Hepatocyte (in vitro differentiated cells): ENCODE measurements around the gene OR6P1. TPM values are rescaled to one million over a fixed set of nuclear protein-coding genes. Genes with fewer than 3 reads are reported as not detected.

Source experiments
- DNase-seq: peaks from one replicate; pipeline ENCODE4 v3.0.0-alpha.2; 2016; ENCODE audit warnings: low spot score
- H2AFZ ChIP-seq: fragments of 200-600 bp; sonication (generic); 2 replicates; pipeline ENCODE4 v1.6.0; 2016; ENCODE audit warnings: antibody characterized with exemption, mild to moderate bottlenecking
- H3K27ac ChIP-seq: fragments of 200-600 bp; sonication (generic); 2 replicates; pipeline ENCODE4 v1.5.1; 2016; ENCODE audit warnings: mild to moderate bottlenecking
- H3K27me3 ChIP-seq: fragments of 200-600 bp; sonication (generic); 2 replicates; pipeline ENCODE4 v1.6.1; 2016
- H3K36me3 ChIP-seq: fragments of 200-600 bp; sonication (generic); replicated peaks from 2 replicates; pipeline ENCODE4 v1.5.1; 2016; ENCODE audit warnings: low read depth; ENCODE audit not compliant: insufficient read depth
- H3K4me1 ChIP-seq: fragments of 200-600 bp; sonication (generic); 2 replicates; pipeline ENCODE4 v1.5.1; 2016; ENCODE audit warnings: mild to moderate bottlenecking, moderate library complexity; ENCODE audit not compliant: insufficient read depth
- H3K4me2 ChIP-seq: fragments of 200-600 bp; sonication (generic); 2 replicates; pipeline ENCODE4 v1.6.0; 2016
- H3K4me3 ChIP-seq: fragments of 200-600 bp; sonication (generic); 2 replicates; pipeline ENCODE4 v1.5.1; 2016; ENCODE audit warnings: mild to moderate bottlenecking
- H3K79me2 ChIP-seq: fragments of 200-600 bp; sonication (generic); 2 replicates; pipeline ENCODE4 v1.6.0; 2017; ENCODE audit warnings: mild to moderate bottlenecking
- H3K9me2 ChIP-seq: fragments of 200-600 bp; sonication (generic); replicated peaks from 2 replicates; pipeline ENCODE4 v1.6.0; 2017; ENCODE audit warnings: mild to moderate bottlenecking; ENCODE audit not compliant: insufficient read depth
- H3K9me3 ChIP-seq: fragments of 200-600 bp; sonication (generic); 2 replicates; pipeline ENCODE4 v1.5.1; 2016; ENCODE audit warnings: low read depth, mild to moderate bottlenecking
- H4K20me1 ChIP-seq: fragments of 200-600 bp; sonication (generic); 2 replicates; pipeline ENCODE4 v1.6.0; 2016; ENCODE audit warnings: mild to moderate bottlenecking; ENCODE audit not compliant: insufficient read depth, poor library complexity, severe bottlenecking
- CTCF ChIP-seq: fragments of 200-600 bp; sonication (generic); IDR thresholded peaks from 2 replicates; pipeline ENCODE4 v1.5.1; 2016; ENCODE audit warnings: antibody characterized with exemption, mild to moderate bottlenecking; ENCODE audit not compliant: poor library complexity
- EZH2 ChIP-seq: fragments of 200-600 bp; sonication (generic); IDR thresholded peaks from 2 replicates; pipeline ENCODE4 v1.6.1; 2016; ENCODE audit warnings: antibody characterized with exemption, mild to moderate bottlenecking, borderline replicate concordance
- EZH2phosphoT487 ChIP-seq: fragments of 200-600 bp; sonication (generic); IDR thresholded peaks from one replicate; pipeline ENCODE4 v1.6.1; 2018; ENCODE audit warnings: antibody characterized with exemption, mild to moderate bottlenecking, low read depth, moderate library complexity; ENCODE audit not compliant: unreplicated experiment, severe bottlenecking
- WGBS: methylation state at CpG from one replicate; pipeline ENCODE4 v1.1.6; 2016; ENCODE audit warnings: low lambda C conversion rate; ENCODE audit errors: missing lambda C conversion rate; 5-methylcytosine and 5-hydroxymethylcytosine counted together
- polyA plus RNA-seq: library from polyadenylated mRNA; unstranded; fragments of >200 nt; fragmentation: Nextera tagmentation; extraction: Ambion mirVana; gene quantifications from 2 replicates; pipeline ENCODE4 v1.2.1, GENCODE V29; 2016
- total RNA-seq: library from RNA; depleted of rRNA; stranded (reverse); fragments of >200 nt; gene quantifications from 2 replicates; pipeline ENCODE4 v1.2.3, GENCODE V29; 2014

Gene OR6P1
- total and polyA plus RNA-seq, 2 experiments from 2014 or later: not detected

- no peaks in the 10 kb centered on the region for H3K9me3 ChIP-seq
- H3K27me3 ChIP-seq: no peaks in the 10 kb centered on the region
- no peaks in the 10 kb centered on the region for H3K9me2 ChIP-seq
- H3K79me2 ChIP-seq: no peaks in the 10 kb centered on the region
- TF ChIP-seq EZH2 (no peak), EZH2phosphoT487 (no peak)
- H3K4me1 ChIP-seq: no peaks in the 10 kb centered on the region
- H3K36me3 ChIP-seq: no peaks in the 10 kb centered on the region
- 82% methylated on average over 1 of the region's 1 CpG for WGBS
- no peak within 1 kb of the TSS for H3K27ac ChIP-seq
- H3K4me3 ChIP-seq: no peak within 1 kb of the TSS
- no peak within 1 kb of the TSS for H3K4me2 ChIP-seq
- H4K20me1 ChIP-seq: no peaks in the 10 kb centered on the region
- H2AFZ ChIP-seq: no peak within 1 kb of the TSS
- no peak for DNase-seq
Measured at GRCh38 chr1:158579733-158580132, 9.4 kb upstream of the OR6P1 start, which contains the start of gene OR10X1. OR10X1 (minus strand) TSS chr1:158579899; CDS start chr1:158579899, 0 bp downstream.

- no peak for DNase-seq
- Histone ChIP-seq H3K79me2 (no peaks in the 10 kb centered on the region), H3K27me3 (no peaks in the 10 kb centered on the region), H3K9me3 (no peaks in the 10 kb centered on the region), H4K20me1 (no peaks in the 10 kb centered on the region), H3K4me2 (no peak overlapping the region), H2AFZ (no peak overlapping the region), H3K9me2 (no peaks in the 10 kb centered on the region), H3K4me3 (no peak overlapping the region), H3K36me3 (no peaks in the 10 kb centered on the region), H3K4me1 (no peaks in the 10 kb centered on the region), H3K27ac (no peak overlapping the region)
- TF ChIP-seq EZH2 (no peak), CTCF (no peak), EZH2phosphoT487 (no peak)
- WGBS: 95% methylated on average over 3 of the region's 3 CpGs
Measured at GRCh38 chr1:158577561-158577960, 7.2 kb upstream of the OR6P1 start.

GRCh38 chr1:158572226-158572625 lies 1.8 kb upstream of the OR6P1 start:
- no peak for DNase-seq
- TF ChIP-seq CTCF (no peak), EZH2phosphoT487 (no peak), EZH2 (no peak)
- Histone ChIP-seq H2AFZ (no peak overlapping the region), H3K4me2 (no peak overlapping the region), H3K79me2 (no peaks in the 10 kb centered on the region), H3K27me3 (no peaks in the 10 kb centered on the region), H3K4me1 (no peaks in the 10 kb centered on the region), H3K9me2 (no peaks in the 10 kb centered on the region), H3K4me3 (no peak overlapping the region), H3K9me3 (no peaks in the 10 kb centered on the region), H4K20me1 (no peaks in the 10 kb centered on the region), H3K36me3 (no peaks in the 10 kb centered on the region), H3K27ac (no peak overlapping the region)
- 100% methylated on average over 1 of the region's 1 CpG for WGBS

GRCh38 chr1:158564608-158565007 lies 5.8 kb downstream of the OR6P1 start:
- no peak for DNase-seq
- Histone ChIP-seq H3K9me3 (no peaks in the 10 kb centered on the region), H3K4me1 (no peaks in the 10 kb centered on the region), H3K27ac (no peak overlapping the region), H3K27me3 (no peaks in the 10 kb centered on the region), H3K4me2 (no peak overlapping the region), H3K79me2 (no peaks in the 10 kb centered on the region), H3K36me3 (no peaks in the 10 kb centered on the region), H4K20me1 (no peaks in the 10 kb centered on the region), H3K9me2 (no peaks in the 10 kb centered on the region), H3K4me3 (no peak overlapping the region), H2AFZ (no peak overlapping the region)
- WGBS: 78% methylated on average over 2 of the region's 2 CpGs
- TF ChIP-seq EZH2: no peak
- TF ChIP-seq CTCF: no peak
- TF ChIP-seq EZH2phosphoT487: no peak
